HG03460 (cell line): Measurements from ENCODE around the gene MCAM.

ENCODE experiments used
- ATAC-seq: cut with Tn5 transposase; IDR thresholded peaks from one replicate; pipeline ENCODE4 v1.9.1; 2021; ENCODE audit not compliant: unreplicated experiment

The MCAM gene

GRCh38 chr11:119332111-119332765, 15.3 kb upstream of the MCAM start:
- ATAC-seq, result no peak

- no peak for ATAC-seq
These were observed 13.3 kb upstream of the MCAM start for GRCh38 chr11:119330237-119330636.

GRCh38 chr11:119329320-119329719, 12.4 kb upstream of the MCAM start:
- ATAC-seq, result no peak

GRCh38 chr11:119324189-119324588, 7.3 kb upstream of the MCAM start:
- ATAC-seq, result no peak

GRCh38 chr11:119323532-119324033, 6.7 kb upstream of the MCAM start:
- no peak for ATAC-seq

GRCh38 chr11:119322921-119323531, 6.1 kb upstream of the MCAM start:
- no peak for ATAC-seq

GRCh38 chr11:119322360-119322739, 5.4 kb upstream of the MCAM start:
- ATAC-seq, result no peak

GRCh38 chr11:119320776-119321524, 4.0 kb upstream of the MCAM start:
- ATAC-seq, result peak; percentile 50

- no peak for ATAC-seq
These were observed 3.4 kb upstream of the MCAM start for GRCh38 chr11:119320240-119320775.

GRCh38 chr11:119319700-119320239, 2.8 kb upstream of the MCAM start:
- ATAC-seq, result no peak

GRCh38 chr11:119319136-119319699, 2.3 kb upstream of the MCAM start:
- ATAC-seq, result no peak

- no peak for ATAC-seq
These were observed 1.6 kb upstream of the MCAM start for GRCh38 chr11:119318240-119319135.

GRCh38 chr11:119317592-119318239, 786 bp upstream of the MCAM start:
- no peak for ATAC-seq

- ATAC-seq, result no peak
These were observed 758 bp downstream of the MCAM start for GRCh38 chr11:119316016-119316728.

GRCh38 chr11:119315131-119316015, 1.6 kb downstream of the MCAM start:
- ATAC-seq, result no peak

GRCh38 chr11:119314726-119315125, 2.2 kb downstream of the MCAM start:
- ATAC-seq, result no peak

- ATAC-seq, result no peak
These were observed 6.3 kb downstream of the MCAM start for GRCh38 chr11:119310682-119311052.
